GM18519 (cell line): ENCODE data around the gene HGD.
"Not testable (repeated sequence)": the region's sequence is repeated elsewhere in the genome, so short reads cannot be mapped to it uniquely, and the experiment has no call there.

Experiments used
- ATAC-seq: cut with Tn5 transposase; IDR thresholded peaks from one replicate; pipeline ENCODE4 v1.9.1; 2021; ENCODE audit warnings: mild to moderate bottlenecking, moderate library complexity; ENCODE audit not compliant: unreplicated experiment, low FRiP score

The HGD gene

GRCh38 chr3:120682095-120682681 is at the start of gene HGD:
Gene HGD (minus strand): TSS chr3:120682239. CDS start chr3:120682111, 128 bp downstream.
- no peak for ATAC-seq

GRCh38 chr3:120730576-120731542 is 48.8 kb upstream of the HGD start:
- no peak for ATAC-seq

- ATAC-seq, result no peak
Observed at GRCh38 chr3:120726791-120727190, 44.8 kb upstream of the HGD start.

GRCh38 chr3:120719167-120719834 is 37.3 kb upstream of the HGD start:
- ATAC-seq, result not testable (repeated sequence)

- no peak for ATAC-seq
Observed at GRCh38 chr3:120713262-120713661, 31.2 kb upstream of the HGD start.

- ATAC-seq, result no peak
Observed at GRCh38 chr3:120710369-120710768, 28.3 kb upstream of the HGD start.

GRCh38 chr3:120708408-120708807 is 26.4 kb upstream of the HGD start:
- peak; percentile 73 for ATAC-seq

GRCh38 chr3:120706950-120707349 is 24.9 kb upstream of the HGD start:
- no peak for ATAC-seq

- ATAC-seq, result no peak
Observed at GRCh38 chr3:120705884-120706582, 24.0 kb upstream of the HGD start.

GRCh38 chr3:120699333-120699732 is 17.3 kb upstream of the HGD start:
- ATAC-seq, result no peak

GRCh38 chr3:120693439-120694171 is 11.6 kb upstream of the HGD start:
- no peak for ATAC-seq

GRCh38 chr3:120689395-120689794 is 7.4 kb upstream of the HGD start:
- ATAC-seq, result no peak

GRCh38 chr3:120688121-120688520 is 6.1 kb upstream of the HGD start:
- ATAC-seq, result peak; percentile 99

GRCh38 chr3:120685411-120685810 is 3.4 kb upstream of the HGD start:
- ATAC-seq, result no peak

GRCh38 chr3:120684896-120685295 is 2.9 kb upstream of the HGD start:
- ATAC-seq, result no peak

GRCh38 chr3:120683671-120684301 is 1.7 kb upstream of the HGD start:
- ATAC-seq, result no peak

- no peak for ATAC-seq
Observed at GRCh38 chr3:120683213-120683612, 1.2 kb upstream of the HGD start.

GRCh38 chr3:120681506-120682038 is 467 bp downstream of the HGD start:
- ATAC-seq, result no peak

- ATAC-seq, result no peak
Observed at GRCh38 chr3:120681018-120681417, 1.0 kb downstream of the HGD start.
